Fibroblast of the conjunctiva (primary cell): Measurements from ENCODE around the gene GTF3C2.
"Not testable (repeated sequence)": the region's sequence is repeated elsewhere in the genome, so short reads cannot be mapped to it uniquely, and the experiment has no call there.

Source experiments
- DNase-seq: peaks from one replicate; pipeline ENCODE4 v3.0.0-alpha.2; 2010; ENCODE audit warnings: low read depth

GTF3C2 gene

GRCh38 chr2:27373567-27373966 lies 17.0 kb upstream of the GTF3C2 start:
- no peak for DNase-seq

DNA sequence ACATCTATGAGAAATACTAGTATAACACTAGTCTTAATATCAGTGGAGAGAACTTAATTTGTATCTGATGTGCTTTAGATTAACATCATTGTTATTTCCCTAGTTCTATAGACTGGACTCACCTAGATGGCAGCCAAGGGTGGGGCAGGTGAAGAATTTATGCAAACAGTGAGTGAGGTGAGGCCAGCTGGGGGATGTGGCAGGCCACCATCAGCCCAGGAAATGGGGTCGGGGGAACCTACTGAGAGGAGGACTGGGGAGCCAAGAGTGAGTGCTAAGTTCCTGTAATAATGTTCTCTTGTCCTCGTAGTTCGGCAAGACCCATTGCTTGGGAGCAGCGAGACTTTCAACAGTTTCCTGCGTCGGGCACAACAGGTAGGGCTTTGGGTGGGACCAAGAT lies 16.4 kb upstream of the GTF3C2 start:
- DNase-seq = no peak

DNA sequence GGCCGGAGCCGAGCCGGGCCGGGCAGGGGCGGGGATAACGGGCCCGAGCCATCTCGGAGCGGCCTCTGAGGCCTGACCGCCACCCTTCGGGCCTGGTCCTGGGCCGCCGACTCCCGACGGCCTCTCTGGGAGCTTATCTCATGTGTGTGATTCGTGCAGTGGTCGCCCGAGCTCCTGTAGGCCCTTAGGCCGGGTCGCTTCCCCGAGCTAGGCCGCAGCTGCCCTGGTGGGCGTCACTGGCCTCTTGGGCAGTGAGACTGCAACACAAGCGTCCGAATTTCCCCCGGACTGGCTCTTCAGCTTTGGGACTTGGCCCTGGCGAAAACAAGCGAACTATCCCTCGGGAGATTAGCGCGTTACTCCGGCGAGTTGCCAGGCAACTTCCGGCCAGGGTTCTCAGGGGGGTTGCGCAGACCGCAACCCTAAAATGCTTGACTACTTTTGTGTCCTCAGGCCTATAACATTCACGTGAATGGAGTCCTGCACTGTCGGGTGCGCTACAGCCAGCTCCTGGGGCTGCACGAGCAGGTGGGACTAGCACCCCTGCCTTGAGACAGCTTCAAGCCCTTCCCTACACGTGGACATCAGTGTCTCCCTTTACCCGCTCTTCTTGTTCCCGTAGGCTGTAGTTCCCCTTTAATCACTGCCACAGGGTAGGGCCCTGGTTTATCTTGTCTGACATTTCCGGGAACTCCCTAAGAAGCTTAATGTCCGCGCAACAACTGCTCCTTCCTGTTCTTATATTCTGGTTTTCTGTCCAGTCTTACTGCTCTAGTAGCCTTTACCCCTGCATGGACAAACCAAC lies 14.5 kb upstream of the GTF3C2 start:
- no peak for DNase-seq

- DNase-seq = peak; percentile 98
Observed at GRCh38 chr2:27370026-27370815, 13.7 kb upstream of the GTF3C2 start, which contains the start of the genes EIF2B4 and SNX17. EIF2B4 (minus strand) TSS chr2:27370338; CDS start chr2:27370314, 24 bp downstream. SNX17 (plus strand) TSS chr2:27370616; CDS start chr2:27370744, 128 bp downstream.

DNA sequence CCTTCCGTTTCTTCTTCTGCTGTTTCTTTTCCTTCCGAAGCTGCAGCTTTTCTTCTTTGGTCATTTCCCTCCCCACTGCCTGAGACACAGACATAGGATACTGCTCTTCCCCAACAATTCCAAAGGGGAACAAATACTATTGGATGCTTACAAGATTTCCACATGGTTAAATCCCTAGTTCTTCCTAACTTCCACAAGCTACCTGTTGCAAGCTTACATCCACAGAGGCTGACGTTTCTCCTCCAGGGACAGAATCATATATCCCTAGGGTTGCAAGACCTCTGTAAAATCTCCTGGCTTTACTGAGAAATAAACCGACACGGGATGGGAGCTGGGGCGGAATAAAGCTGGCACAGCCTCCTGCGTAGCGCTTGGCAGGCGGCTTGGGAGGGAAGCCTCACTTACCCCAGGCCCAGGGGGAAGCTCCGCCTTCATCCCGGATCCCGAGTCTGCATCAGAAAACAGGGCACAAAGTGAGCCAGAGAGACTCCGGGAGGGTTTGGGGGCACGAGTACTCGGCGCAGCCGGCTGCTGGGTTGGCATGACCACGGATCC lies 13.0 kb upstream of the GTF3C2 start:
- no peak for DNase-seq

- no peak for DNase-seq
Observed at GRCh38 chr2:27363933-27364332, 7.4 kb upstream of the GTF3C2 start.

GRCh38 chr2:27362678-27363420 lies 6.3 kb upstream of the GTF3C2 start:
- no peak for DNase-seq

DNA sequence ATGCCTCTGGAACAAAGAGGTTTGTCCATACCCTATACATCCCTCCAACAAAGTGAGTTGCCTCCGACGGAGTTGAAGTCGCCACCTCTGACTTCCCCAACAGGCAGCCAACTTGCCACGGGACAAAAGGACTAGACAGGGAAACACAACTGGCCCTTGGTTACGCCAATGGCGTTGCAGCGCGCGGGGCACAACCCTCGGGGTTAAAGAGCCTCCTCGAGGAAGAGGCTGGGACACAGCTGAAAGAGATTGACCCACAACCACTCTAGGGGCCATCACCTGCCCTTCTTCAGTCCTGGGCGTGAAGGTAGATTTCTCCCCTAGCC lies 545 bp downstream of the GTF3C2 start:
- no peak for DNase-seq

DNA sequence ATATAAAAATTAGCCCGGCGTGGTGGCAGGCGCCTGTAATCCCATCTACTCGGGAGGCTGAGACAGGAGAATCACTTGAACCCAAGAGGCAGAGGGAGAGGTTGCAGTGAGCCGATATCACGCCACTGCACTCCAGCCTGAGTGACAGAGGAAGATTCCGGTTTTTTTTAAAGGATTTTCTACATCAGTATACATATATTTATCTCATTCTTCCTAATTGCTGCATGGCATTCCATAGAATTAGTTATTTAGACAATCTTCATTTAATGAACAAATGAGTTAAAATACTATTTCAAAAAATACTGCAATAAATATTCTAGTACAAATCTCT lies 2.0 kb downstream of the GTF3C2 start:
- DNase-seq = no peak

DNA sequence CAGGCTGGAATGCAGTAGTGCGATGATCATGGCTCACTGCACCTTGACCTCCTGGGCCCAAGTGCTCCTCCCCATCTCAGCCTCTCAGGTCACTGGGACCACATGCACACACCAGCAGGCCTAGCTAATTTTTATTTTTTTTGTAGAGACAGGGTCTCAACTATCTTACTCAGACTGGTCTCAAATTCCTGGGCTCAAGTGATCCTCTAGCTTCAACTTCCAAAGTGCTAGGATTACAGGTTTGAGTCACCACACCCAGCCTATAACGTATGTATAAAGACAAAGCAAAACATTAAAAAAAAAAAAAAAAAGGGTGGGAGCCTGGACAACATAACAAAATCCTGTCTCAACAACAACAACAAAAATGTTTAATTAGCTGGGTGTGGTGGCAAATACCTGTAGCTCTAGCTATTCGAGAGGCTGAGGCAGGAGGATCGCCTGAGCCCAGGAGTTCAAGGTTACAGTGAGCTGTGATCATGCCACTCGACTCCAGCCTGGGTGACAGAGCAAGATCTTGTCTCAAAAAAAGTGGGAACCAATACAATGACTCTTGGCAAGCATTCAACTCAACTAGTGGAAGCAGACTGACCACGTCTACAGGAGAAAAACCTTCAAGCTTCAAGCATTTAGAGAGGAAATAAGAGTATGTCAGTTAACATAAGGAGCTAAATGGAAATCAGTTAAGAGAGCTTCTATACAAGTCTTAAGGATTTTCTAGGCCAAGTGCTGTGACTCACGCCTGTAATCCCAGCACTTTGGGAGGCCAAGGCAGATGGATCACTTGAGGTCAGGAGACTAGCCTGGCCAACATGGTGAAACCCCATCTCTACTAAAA lies 2.6 kb downstream of the GTF3C2 start:
- DNase-seq = no peak

- DNase-seq = not testable (repeated sequence)
Observed at GRCh38 chr2:27353386-27353761, 3.2 kb downstream of the GTF3C2 start.

DNA sequence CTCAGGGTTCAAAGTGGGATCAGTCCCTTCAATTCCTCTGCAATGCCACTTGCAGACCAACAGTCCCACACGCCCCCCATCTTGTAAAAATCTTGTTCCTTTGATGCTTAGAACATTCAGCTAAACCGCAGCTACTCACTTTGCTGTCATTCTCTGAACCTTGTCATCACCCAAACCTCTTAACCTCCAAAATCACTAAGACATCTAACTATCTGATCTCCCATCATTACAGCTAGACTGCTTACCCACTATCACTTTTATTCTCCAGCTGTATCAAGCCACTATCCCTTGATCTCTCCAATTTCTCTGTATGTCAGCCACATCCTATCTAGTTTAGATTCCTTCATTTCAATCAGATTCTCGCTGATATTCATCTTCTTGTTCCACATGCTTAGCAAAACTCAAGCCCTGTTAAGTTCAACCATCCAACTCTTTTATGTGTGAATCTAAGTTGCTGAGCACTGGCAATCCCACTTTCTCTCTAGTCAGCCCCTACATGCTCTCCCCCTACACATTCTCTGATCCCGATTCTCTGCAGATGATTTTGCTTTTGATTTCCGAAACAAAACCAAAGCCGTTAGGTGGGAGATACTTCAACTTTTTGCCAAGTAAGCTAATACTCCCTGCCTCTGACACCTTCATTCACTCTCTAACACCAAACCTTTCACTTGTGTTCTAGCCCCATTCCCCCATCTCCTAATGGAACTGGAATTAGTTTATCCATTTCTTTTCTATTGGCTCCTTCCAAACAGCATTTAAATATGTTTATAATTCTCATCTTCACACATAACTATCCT lies 4.6 kb downstream of the GTF3C2 start:
- no peak for DNase-seq

- DNase-seq = no peak
Observed at GRCh38 chr2:27350106-27350693, 6.4 kb downstream of the GTF3C2 start.

DNA sequence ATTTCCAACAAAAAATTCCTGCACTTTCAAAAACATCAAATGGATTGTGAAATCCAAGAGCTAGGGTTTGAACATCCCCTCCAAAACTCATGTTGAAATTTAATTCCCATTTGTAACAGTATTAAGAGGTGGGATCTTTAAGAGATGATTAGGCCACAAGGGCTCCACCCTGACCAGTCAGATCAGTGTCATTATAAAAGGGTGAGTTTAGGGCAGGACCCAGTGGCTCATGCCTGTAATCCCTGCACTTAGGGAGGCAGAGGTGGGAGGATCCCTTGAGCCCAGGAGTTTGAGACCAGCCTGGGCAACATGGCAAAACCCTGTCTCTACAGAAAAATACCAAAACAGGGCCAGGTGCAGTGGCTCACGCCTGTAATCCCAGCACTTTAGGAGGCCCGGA lies 8.9 kb downstream of the GTF3C2 start:
- DNase-seq = no peak

DNA sequence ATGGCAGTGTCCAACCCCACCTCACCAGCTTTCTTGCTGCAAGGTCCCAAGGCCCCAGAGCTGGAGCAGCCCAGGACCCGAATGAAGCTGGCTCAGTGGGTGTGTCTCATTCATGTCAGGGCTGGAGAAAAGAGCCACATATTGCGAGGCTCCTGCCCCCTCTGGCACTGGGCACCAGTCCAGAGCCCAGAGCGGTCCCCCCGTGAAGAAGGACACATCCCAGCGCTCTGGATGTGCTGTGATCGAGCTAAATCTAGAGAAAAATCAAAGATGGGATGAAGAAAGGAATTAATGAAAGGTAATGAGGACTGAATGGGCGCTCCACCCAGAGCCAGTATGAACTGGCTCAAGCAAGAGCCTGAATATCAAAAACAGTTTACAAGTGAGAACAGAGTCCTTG lies 20.4 kb downstream of the GTF3C2 start:
- DNase-seq = no peak

DNA sequence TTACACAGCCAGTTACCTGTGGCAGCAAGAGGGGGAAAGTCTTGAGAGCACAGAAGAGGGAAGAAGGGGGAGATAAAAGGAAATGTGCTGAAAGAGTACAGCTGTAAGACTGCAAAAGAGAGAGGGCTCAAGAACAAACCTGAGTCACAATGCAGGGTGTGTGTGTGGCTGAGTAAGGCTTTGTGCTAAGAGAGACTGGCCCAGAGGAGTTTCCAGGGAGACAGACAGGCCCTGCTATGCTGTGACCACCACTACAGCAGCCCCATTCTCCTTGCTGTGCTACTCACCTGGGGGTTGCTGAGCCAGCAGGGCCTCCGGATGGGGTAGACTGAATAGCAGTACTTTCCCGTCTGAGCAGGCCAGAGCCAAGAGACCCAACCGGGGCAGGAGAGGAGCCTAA lies 21.3 kb downstream of the GTF3C2 start:
- no peak for DNase-seq

DNA sequence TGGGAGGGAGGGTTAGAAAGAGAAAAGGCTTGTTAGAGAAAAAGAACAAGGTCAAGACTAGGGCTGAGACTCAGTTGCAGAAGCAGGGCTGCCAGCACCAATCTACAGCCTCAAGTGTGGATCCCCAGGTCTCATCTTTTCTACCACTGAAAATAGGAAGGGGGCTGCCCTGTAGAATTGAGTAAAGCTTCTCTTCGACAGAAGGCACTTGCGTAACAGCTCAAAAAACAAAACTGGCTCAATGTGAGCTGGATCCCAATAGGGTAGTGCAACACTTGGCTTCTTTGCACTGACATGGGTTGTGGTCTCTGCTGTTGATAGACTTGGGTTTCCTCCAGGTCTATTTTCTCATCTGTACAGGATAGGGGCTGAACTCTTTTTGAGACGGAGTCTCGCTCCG lies 31.8 kb downstream of the GTF3C2 start:
- no peak for DNase-seq

DNA sequence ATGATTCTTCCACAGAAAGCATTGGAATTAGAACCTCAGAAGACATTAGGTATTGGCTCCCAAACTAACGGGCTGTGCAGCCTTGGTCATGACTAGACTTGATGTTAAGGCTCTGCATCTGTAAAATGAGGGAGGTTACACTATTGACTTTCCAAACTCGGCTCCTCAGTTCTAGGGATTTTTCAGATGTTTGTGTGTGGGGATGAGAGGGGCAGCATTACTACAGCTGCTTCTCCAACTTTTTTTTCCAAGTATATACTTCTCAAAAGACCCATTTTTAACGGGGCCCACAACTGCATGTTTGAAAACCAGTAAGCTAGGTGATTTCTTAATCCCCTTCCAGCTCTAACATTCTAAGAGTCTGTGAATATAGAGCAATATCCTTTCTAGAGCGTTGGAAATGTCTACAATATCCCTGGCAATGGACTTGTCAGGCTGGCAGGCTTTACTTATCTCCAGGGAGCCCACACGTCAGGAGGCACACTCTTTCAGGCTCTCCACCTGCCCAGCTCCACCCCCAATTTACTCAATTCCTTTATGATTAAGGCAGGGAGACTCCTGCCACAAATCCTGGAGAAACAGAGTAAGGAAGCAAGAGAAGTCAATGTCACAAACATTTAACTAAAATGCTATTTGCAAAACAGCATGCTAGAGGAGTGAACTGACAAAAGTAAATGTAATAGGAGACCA lies 32.8 kb downstream of the GTF3C2 start:
- no peak for DNase-seq

- DNase-seq = peak; percentile 84
Observed at GRCh38 chr2:27322766-27323595, 33.6 kb downstream of the GTF3C2 start, which contains the start of gene MPV17. MPV17 (minus strand) TSS chr2:27323097; CDS start chr2:27322517, 580 bp downstream.
